ENCODE results near the gene SYNE3.

- TF ChIP-seq CTCF (optimal IDR thresholded peaks at IDR 0.05 in 1 of 3, IDR thresholded peaks at IDR 0.05 in 1 of 3, conservative IDR thresholded peaks at IDR 0.05 in 1 of 3; ENCODE audit: extremely low read depth in 1 of 3, insufficient read depth in 2 of 3, low read length in 3 of 3) (no peak), EZH2 (IDR thresholded peaks at IDR 0.05; ENCODE audit: low read length) (no peak)
Observed at GRCh38 chr14:95477411-95478269, 38.8 kb downstream of the SYNE3 start.
